K562 treated with DMSO at 1 percent for 24 hours (cell line): ENCODE results near the gene PIF1. TPM values are rescaled to one million over a fixed set of nuclear protein-coding genes. Genes with fewer than 3 reads are reported as not detected.

Experiments used
- total RNA-seq: library from RNA; unstranded; fragments of 300-600 nt; gene quantifications from 2 replicates; pipeline ENCODE4 v1.2.3, GENCODE V29; 2022; ENCODE audit warnings: low read depth; ENCODE audit not compliant: insufficient read depth

PIF1 gene
- total RNA-seq = 18.2 and 22.8 TPM in 2 replicates

GRCh38 chr15:64825431-64826294, at the start of gene PIF1:
Gene PIF1 (minus strand): TSS chr15:64825647. CDS start chr15:64824335, 1,312 bp downstream.

GRCh38 chr15:64841344-64842095, 16.1 kb upstream of the PIF1 start, which contains the start of gene PLEKHO2:
Gene PLEKHO2 (plus strand): TSS chr15:64841915. CDS start chr15:64842017, 102 bp downstream.

GRCh38 chr15:64775551-64776401, 49.7 kb downstream of the PIF1 start, which contains the start of gene RBPMS2:
Gene RBPMS2 (minus strand): TSS chr15:64775589. CDS start chr15:64775319, 270 bp downstream.

Other genes with a start within 250 kb of the PIF1 start
- 1.0 and 2.2 TPM in 2 replicates for gene RBPMS2, start 50.1 kb downstream of the PIF1 start, total RNA-seq
- gene PLEKHO2, start 16.3 kb upstream of the PIF1 start, total RNA-seq = 13.5 and 13.9 TPM in 2 replicates
- 0.24 and 1.4 TPM in 2 replicates for gene ANKDD1A, start 86.3 kb upstream of the PIF1 start, total RNA-seq
- 72.2 and 81.9 TPM in 2 replicates for gene SPG21, start 164.3 kb upstream of the PIF1 start, total RNA-seq
- gene MTFMT, start 204.0 kb upstream of the PIF1 start, total RNA-seq = 14.0 and 39.9 TPM in 2 replicates
- not detected in 2 replicates for gene SLC51B, start 219.7 kb upstream of the PIF1 start, total RNA-seq
- gene RASL12, start 242.3 kb upstream of the PIF1 start, total RNA-seq = not detected in 2 replicates